HG02840 (cell line): Measurements from ENCODE around the gene PCDH9.
"Not testable (repeated sequence)": the region's sequence is repeated elsewhere in the genome, so short reads cannot be mapped to it uniquely, and the experiment has no call there.

Experiments
- ATAC-seq: cut with Tn5 transposase; IDR thresholded peaks from one replicate; pipeline ENCODE4 v1.9.1; 2021; ENCODE audit warnings: mild to moderate bottlenecking, moderate library complexity, moderate number of reproducible peaks; ENCODE audit not compliant: unreplicated experiment, low FRiP score

Gene PCDH9

GRCh38 chr13:67134417-67135129 is 95.6 kb downstream of the PCDH9 start:
- ATAC-seq: no peak

- ATAC-seq: no peak
These were observed 96.7 kb downstream of the PCDH9 start for GRCh38 chr13:67133476-67133875.

DNA sequence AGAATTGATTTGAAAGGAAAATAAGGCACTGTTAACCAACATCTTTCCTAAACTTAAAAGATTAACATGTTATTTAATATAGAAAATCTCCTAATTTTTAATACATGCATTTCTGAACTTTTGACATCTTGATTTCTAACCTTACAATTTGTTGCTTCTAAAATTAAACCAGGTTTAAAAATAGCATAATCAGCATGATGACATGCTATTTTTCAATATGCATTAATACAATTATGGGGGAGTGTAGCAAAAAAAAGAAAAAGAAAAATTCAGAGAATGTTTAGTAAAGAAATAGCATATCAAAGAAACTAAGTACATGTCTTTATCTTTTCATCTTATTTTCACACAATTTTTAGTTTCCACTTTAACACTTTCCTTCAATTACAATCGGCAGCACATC is 98.7 kb downstream of the PCDH9 start:
- no peak for ATAC-seq

- ATAC-seq: no peak
These were observed 99.7 kb downstream of the PCDH9 start for GRCh38 chr13:67130444-67130843.

DNA sequence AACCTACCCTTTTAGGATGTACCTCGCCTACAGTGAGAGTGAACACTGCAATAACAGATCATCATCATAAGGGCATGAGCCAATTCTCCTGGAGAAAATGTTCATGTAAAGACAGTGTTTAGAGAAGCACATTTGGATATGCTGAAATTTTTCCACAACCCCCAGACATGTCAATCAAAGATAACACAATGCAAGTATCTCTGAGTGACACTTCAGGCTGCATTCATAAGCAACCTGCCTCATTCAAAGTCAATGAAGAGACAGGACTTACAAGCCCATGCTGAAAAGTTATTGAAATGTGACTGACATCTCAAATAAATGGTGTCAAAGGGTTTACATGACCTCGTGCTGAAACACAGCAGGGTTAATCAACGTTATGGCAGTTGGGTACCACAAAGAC is 102.0 kb downstream of the PCDH9 start:
- ATAC-seq: no peak

DNA sequence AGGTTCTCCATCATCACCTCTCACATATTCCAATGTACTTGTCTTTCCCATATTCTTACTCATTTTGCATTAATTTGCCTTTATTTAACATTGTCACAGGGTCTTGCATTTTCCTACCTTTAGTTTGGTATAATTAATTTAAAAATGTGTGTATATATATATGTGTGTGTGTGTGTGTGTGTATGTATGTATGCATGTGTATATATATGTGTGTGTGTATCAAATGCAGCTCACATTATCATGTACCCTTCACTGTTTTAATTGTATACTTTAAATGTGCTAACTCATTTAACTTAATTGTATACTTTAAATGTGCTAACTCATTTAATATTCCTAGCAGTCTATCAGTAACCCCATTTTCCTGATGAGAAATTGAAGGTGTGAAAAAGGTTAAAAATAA is 104.5 kb downstream of the PCDH9 start:
- no peak for ATAC-seq

DNA sequence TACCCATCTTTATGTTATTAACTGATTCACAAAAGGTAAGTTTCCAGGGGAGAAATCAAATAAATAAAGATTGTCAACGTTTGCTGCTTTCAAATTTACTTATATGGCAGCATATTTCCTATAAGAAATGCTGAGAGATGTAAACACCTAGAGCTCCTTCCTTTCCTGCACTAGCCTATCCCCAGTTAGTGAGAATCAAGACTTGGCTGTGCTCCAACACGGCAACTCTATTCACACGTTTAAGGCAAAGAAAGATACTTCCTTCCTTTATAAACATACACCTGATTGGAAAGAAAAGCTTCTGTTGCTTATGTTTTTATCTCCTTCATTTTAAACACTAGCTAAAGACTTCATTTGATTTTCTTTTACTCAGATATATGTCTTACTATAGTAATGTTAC is 107.0 kb downstream of the PCDH9 start:
- ATAC-seq: no peak

- no peak for ATAC-seq
These were observed 107.9 kb downstream of the PCDH9 start for GRCh38 chr13:67122251-67122650.

- ATAC-seq: no peak
These were observed 109.1 kb downstream of the PCDH9 start for GRCh38 chr13:67120872-67121531.

- ATAC-seq: no peak
These were observed 110.6 kb downstream of the PCDH9 start for GRCh38 chr13:67119481-67119894.

DNA sequence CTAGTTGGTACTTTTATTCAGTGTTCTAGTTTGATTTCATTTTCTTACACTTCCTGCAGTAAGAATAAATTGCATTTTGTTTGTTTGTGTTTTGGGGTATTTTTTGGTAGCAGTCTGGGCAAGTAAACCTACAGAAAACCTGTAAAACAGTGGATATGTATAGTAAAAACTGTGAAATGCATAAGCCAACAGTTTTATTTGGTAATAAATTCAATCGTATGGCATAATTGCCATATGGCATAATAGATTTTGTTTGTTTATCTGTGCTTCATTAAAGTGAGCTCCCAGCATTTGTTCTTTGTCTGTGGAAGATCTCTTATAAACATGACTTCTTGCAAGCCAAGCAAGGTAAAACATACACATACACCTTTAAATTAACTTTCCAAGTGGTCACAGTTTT is 111.9 kb downstream of the PCDH9 start:
- ATAC-seq: no peak

DNA sequence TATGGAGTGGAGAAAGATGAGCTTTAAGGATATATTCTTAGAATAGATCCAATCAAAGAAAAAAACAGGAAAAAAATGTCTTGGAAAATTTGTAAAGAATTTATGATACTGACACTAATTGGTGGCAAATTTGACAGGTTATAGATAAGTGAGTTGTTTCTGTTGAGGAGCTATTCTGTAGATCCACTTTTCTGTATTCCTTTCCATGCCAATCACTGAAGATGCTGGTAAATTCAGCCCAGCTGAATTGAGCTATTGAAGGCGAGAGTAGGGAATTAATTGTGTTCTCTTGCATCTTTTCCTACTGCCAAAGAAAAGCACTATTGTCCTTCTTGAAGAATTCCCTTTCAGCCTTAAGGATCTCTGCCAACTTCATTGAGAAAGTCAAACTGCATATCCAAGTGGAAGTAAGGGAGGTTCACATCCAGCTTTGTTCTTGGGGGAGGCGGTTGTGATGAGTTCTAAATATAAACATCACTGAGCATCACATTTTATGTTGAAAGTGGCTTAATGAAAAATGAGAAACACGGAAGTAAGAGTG is 113.1 kb downstream of the PCDH9 start:
- no peak for ATAC-seq

DNA sequence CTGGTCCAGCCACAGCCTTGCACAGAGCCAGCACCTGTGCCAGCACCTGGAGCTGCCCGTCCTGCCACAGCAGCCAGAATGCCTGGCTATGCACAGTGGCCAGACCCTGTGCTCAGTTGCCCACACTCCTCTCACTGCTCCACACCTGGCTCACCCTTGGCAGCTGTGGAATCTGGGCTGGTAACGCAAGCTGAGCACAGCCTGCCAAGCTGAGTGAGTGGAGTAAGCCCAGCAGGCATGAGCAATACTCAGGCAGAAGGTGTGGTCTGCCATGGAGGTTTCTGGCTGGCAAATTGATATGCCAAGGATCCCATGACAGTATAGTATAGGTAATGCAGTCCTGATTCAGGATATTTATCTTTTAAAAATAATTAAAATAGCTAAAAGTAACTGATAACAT is 122.2 kb downstream of the PCDH9 start:
- ATAC-seq: no peak

- ATAC-seq: no peak
These were observed 123.6 kb downstream of the PCDH9 start for GRCh38 chr13:67106502-67107057.

- no peak for ATAC-seq
These were observed 128.2 kb downstream of the PCDH9 start for GRCh38 chr13:67101730-67102467.

DNA sequence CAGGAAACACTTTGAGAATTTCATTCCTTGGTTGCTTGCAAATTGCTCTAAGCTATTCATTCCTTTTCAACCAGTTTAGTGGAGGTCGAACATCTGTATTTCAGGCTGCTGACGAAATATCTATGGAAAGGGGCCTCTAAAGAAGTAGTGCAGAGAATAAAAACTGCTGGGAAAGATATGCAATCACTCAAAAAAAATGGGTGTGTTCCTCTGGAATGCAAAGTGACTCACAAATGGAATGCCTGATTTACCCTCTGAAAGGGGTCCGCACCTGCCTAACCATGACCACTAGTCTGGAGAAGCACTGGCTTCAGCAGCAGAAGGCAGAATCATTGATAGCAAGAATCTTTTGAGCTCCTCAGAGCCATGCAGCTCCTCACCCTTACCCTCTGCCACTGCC is 129.4 kb downstream of the PCDH9 start:
- ATAC-seq: no peak

GRCh38 chr13:67099494-67099893 is 130.6 kb downstream of the PCDH9 start:
- no peak for ATAC-seq

GRCh38 chr13:67097892-67098452 is 132.2 kb downstream of the PCDH9 start:
- no peak for ATAC-seq

GRCh38 chr13:67096893-67097292 is 133.2 kb downstream of the PCDH9 start:
- not testable (repeated sequence) for ATAC-seq

DNA sequence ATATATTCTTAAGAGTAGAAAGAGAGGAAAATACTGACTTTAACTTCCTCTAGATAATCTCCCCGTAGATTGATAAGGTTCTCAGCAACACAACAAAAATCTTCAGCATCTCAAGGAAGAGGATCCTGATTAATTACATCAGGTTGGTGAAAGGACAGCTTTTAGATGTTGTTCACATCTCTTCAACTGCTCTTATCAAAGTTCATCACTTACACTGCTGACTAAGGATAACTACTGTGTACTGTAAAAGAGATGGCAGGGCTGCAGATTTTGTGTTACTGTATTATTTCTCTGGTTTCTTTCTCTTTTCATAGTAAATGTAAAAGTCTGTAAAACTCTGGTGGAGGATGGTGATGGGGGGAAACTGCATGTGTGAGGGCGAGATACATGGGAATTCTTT is 133.7 kb downstream of the PCDH9 start:
- ATAC-seq: no peak

- ATAC-seq: no peak
These were observed 134.5 kb downstream of the PCDH9 start for GRCh38 chr13:67095621-67096020.
